Stimulated activated CD8-positive, alpha-beta memory T cell treated with anti-CD3 and anti-CD28 coated beads, Interleukin-7, amount 100 ng/mL, for 24 hours (primary cell): ENCODE measurements around the gene AGMO.

ENCODE experiments used
- DNase-seq: peaks from one replicate; pipeline ENCODE4 v3.0.0-alpha.2; 2020; ENCODE audit warnings: low read depth

The AGMO gene

GRCh38 chr7:15397159-15397550 is 164.7 kb downstream of the AGMO start:
- DNase-seq, result no peak

GRCh38 chr7:15396210-15397158 is 165.3 kb downstream of the AGMO start:
- no peak for DNase-seq

GRCh38 chr7:15389073-15389472 is 172.7 kb downstream of the AGMO start:
- no peak for DNase-seq

GRCh38 chr7:15378494-15379145 is 183.2 kb downstream of the AGMO start:
- DNase-seq, result no peak

GRCh38 chr7:15376600-15376999 is 185.2 kb downstream of the AGMO start:
- no peak for DNase-seq

DNA sequence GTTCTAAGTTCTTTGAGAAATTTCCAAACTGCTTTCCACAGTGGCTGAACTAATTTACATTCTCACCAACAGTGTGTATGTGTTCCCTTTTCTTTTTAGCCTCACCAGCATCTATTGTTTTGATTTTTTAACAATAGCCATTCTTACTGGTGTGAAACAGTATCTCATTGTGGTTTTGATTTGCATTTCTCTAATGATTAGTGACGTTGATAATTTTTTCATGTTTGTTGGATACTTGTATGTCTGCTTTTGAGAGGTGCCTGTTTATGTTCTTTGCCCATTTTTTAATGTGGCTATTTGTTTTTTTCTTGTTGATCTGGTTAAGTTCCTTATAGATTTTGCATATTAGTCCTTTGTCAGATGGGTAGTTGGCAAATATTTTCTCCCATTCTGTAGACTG is 191.4 kb downstream of the AGMO start:
- DNase-seq, result no peak

DNA sequence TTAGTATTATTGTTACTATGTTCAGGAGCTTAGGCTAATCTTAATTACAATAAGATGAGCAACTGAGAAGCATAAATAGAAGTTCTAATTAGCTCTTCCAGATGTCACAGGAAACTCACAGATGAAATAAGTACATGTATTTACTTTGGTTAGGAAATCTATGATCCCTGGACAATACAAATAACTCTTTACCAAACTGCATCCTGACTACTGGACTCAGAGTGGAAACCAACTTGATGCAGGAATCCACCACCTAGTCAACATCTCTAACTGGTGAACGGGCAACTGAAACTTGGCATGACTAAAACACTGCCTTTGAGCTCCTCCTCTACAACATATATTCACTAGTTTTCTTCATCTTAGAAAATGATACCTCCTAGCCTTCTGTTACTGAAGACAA is 193.2 kb downstream of the AGMO start:
- no peak for DNase-seq

GRCh38 chr7:15367897-15368296 is 193.9 kb downstream of the AGMO start:
- DNase-seq, result no peak

- no peak for DNase-seq
These were observed 203.7 kb downstream of the AGMO start for GRCh38 chr7:15358112-15358511.

DNA sequence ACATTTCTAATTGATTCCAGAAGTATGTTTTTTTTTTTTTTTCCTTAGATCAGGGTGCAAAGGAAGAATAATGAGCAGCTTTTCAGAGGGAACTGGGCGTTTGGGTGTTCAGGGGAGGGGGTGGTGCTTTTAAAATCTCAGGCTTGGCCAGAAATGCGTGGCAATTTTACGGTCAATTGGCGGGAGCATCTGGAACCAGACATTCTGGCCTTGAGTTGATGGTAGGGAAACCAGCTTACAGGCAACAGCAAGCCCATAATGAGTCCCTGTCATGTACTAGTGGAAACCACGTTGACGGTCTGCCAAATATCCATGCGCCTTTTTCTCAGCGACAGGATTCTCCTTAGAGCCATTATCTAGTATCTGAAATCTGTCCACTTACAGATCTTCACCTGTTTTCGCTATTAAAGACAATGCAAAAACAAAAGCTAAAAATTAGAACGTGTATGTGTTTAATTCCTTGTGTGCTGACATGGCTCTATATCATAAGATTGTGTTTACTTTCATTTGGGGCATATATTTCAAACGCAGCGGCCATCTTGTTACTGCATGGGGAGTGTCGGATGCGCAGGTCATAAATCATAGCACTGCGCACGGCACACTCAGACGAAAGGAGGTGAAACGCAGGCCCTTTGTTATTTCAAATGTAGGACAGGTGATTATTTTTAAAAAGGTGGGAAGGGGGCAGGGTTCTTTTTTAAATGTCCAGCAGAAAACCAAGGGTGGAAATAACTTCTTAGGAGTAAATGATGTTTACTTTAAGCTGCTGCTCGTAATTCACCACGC is 209.2 kb downstream of the AGMO start:
- DNase-seq, result no peak

DNA sequence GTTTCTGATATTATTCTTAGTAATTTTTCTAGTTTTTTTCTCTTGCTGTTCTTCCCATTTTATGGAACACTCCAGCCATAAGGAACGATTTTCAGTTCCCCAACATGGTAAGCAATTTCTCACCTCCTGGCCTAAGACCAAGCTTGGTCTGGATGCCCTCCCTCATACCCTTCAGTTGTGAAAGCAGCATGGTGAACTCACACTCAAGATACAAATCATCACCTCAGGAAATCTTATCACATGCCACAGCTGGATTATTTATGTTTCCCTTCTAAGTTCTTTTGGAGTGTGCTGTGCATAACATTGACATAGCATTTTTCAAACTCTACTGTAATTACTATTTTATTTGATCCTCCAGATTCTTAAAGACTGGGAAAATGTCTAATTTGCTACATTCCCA is 216.6 kb downstream of the AGMO start:
- no peak for DNase-seq

DNA sequence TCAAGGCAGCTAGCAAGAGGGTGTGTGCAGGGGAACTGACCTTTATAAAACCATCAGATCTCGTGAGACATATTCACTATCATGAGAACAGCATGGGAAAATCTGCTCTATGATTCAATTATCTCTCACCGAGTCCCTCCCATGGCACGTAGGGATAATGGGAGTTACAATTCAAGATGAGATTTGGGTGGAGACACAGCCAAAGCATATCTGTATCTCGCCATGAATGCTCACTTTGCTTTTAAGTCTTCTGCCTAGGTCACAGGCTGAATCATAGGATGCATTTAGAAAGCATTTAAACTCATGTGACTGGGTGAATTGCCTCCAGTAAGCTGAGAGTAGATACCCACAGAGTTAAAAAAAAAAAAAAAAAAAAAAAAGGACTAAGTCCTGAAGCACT is 220.0 kb downstream of the AGMO start:
- no peak for DNase-seq

DNA sequence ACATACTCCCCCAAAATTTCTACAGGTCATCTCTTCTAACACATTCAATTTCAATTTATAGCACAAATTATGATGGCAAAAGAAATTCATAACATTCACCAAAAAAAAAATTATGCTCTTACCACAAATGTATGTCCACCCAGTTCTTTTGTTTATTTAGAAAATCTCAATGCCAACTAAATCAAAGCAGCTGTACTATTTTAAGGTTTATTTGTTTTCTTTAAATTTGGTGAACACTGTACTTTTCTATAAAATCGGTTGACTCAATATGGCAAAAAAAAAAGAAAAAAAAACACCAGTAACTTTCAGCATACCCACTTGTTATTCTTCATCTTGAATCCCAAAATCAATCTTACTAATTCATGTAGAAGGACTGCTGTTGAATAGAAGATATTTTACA is 225.7 kb downstream of the AGMO start:
- DNase-seq, result no peak

GRCh38 chr7:15335390-15335789 is 226.4 kb downstream of the AGMO start:
- DNase-seq, result no peak

DNA sequence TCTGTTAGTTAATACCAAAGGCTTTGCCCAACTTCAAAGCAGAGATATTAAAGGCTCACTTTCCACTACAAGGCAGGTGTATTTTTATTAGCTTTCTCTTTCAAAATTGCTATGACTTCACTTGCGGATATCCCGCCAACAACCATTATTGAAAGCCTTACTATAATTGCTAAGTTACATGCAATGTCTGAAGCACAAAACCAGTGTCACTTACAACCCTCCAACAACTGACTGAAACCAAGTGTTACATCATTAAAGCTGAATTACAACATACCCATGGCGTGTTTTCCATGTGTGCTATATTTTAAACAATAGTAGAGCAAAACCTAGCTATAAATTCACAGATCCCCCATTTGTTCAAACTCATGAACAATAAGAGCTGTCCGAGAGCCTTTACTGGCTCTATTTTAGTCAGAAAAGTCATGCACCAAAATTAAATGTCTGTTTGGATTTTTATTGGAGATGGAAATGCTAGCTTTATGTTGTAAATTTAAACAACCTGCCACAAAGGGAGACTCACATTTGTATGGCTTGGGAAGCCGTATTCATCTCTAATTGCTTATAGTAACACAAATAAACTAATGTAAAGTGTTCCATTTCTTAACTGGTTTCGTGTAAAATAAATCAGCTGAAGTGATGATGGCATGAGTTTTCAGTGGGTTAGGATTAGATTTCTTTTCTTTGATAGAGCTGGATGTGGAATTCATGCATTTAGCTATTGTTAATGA is 227.1 kb downstream of the AGMO start:
- no peak for DNase-seq

GRCh38 chr7:15332956-15333355 is 228.9 kb downstream of the AGMO start:
- no peak for DNase-seq

GRCh38 chr7:15330943-15331342 is 230.9 kb downstream of the AGMO start:
- no peak for DNase-seq

DNA sequence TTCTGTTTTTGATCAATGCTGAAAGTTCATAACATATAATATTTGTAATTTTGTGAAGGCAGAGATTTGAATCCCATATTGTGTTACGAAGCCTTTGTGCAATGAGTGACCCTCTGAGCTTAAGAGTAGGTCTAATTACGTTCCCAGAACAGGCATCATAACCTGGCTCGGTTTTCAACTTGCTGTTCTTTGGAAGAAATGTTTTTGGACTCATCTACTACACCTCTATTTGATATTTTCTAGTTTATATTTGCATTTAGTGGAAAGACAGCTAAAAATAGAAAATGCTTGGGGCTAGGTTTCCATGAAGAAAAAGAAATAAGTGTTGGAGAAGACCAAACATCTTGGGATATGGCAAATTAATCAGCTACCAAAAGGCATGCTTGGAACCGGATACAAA is 234.8 kb downstream of the AGMO start:
- DNase-seq, result no peak

DNA sequence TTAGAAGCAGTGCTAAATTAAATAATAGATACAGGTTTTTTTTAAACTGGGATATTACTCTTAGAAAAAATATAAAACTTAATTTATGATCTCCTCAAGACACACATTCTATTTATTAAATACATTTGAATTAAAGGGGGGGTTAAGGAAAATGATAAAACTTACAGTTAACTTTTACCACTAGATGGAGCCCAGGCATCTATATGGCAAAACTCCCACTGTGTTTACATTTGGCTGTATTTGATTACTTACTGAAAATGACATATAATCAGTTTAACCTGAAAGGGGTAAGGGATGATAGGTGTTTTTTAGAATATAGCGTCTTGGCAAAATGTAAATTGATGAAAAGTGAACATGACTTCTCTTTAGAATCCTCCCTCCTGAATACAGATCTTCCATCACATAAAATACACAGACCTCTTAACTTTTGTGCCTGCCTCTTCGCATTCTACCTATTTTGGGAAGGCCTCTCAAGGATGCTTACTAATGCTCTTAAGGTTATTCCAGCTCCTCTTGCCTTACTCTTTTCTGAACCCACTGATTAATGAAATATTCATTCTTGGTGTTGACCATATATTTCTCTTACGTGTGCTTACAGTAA is 235.7 kb downstream of the AGMO start:
- no peak for DNase-seq

DNA sequence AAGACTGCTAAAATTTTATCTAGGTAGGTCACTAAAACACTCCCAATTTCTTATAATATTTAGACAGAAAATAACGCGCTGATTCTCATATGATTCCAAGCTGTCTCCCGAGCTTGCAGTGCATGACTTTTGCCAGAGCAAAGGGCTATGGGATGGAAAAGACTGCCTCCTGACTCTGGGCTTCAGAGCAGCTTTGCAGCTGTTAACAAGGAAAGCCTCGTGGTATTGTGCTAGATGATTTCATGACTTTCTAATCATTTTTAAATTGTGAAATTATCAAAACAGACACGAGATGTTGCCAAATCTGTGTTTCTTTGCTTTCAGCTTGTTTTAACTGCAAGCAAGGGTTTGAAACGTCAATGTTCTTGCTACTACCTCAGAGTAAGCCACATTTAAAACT is 238.3 kb downstream of the AGMO start:
- DNase-seq, result no peak

DNA sequence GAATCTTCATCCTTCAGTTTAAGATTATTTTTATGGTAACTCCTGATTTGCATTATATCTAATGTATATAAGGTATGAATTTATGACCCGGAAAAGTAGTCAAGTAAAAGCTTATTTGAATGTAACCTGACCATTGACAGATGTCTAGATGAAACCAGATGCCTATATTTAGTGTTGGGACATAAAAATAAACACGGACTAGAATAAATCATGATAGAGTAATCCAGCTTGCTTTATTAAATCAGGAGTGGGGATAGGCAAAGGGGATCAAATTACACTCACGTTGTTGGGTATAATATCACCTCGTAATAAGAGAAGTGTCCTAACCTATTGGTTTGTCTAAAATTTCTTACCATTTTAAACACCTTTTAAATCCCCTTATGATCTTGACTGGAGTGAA is 244.6 kb downstream of the AGMO start:
- no peak for DNase-seq

DNA sequence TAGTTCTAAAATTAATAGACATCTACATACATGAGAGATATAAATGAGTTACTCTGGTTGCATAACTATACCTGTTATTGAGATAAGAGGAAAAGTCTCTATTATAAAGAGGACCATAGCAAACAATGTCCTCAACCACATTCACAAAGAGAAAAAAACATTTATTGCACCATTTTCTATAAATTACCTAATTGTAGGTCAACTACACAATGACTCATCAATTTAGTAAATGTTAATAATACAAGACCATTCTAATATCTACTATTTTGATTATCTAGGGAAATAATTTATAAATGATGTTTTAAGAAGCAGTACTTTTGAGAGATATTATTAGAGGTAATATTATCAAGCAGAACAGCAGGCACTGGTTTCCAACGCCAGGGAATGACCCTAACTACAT is 246.1 kb downstream of the AGMO start:
- DNase-seq, result no peak
